ENCODE data around the gene SETD4.
"Not testable (repeated sequence)": the region's sequence is repeated elsewhere in the genome, so short reads cannot be mapped to it uniquely, and the experiment has no call there.

The SETD4 gene

GRCh38 chr21:36077758-36078157, 17.4 kb upstream of the SETD4 start:
- no peak for DNase-seq (ENCODE audit: low read depth)

- DNase-seq (ENCODE audit: low read depth) = no peak
These were observed 16.7 kb upstream of the SETD4 start for GRCh38 chr21:36076878-36077655.

DNA sequence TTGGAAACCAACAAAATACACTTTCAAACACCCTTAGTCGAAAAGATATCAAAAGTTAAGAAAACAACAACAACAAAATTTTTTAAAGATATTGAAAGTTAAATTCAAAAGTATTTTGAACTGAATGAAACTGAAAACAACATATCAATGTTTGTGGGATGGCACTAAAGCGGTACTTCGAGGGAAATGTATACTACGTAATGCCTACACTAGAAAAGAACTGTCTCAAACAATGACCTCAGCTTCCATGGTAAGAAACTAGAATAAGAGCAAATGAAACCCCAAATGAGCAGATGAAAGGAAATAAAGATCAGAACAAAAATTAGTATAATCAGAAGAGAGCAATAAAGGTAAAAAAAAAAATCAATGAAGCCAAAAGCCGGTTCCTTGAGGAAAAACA, 15.6 kb upstream of the SETD4 start:
- DNase-seq (ENCODE audit: low read depth) = no peak

DNA sequence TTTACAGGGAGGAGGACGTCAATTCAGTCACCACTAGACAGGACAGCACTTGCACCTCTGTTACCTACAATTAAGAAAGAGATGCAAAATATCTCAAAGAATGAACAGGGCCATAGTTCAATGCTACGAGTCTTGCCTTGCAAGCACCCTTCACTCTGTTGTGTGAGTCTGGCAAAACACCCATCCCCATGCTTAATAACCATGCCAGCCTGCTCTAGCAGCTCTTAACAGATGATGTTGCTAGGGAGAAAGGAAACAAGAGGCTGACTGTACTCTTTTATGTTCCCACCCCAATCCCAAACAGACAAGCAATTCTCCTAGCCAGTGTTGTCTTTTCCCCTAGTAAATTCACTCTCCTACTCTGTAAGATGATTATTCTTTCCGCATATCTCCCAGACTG, 14.8 kb upstream of the SETD4 start:
- no peak for DNase-seq (ENCODE audit: low read depth)

DNA sequence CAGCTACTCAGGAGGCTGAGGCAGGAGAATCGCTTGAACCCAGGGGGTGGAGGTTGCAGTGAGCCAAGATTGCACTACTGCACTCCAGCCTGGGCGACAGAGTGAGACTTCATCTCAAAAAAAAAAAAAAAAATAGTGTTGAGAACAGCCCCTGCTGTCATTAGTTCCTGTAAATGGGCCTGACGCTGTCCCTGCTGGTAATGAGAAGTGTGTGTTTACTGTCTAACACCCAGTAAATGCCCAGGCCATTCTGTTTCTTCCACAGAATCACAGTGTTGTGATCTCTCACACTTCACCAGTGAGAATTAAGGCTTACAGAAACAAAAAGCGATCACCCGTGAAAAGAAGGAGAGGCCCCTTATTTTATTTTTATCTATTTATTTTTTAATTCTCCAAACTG, 13.6 kb upstream of the SETD4 start:
- DNase-seq (ENCODE audit: low read depth) = not testable (repeated sequence)

DNA sequence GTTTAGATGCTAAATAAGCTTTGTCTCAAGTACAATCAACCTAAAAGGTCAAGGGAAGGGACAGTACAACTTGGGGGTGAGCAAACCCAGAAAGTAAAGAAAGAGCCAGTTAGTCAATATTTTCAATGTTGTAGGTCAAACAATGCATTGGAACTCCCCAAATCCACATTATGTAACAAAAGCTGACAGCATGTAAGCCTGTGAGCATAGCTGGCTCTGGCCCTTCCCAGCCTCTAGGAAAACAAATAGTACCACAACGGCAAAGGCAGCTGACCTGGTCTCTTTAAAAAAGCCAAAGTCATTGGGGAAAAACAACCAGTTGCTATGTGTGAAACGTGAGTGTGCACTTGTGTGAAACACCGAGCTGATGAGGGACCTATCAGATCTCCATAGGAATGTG, 12.9 kb upstream of the SETD4 start:
- no peak for DNase-seq (ENCODE audit: low read depth)

- no peak for DNase-seq (ENCODE audit: low read depth)
These were observed 12.3 kb upstream of the SETD4 start for GRCh38 chr21:36072453-36073162.

DNA sequence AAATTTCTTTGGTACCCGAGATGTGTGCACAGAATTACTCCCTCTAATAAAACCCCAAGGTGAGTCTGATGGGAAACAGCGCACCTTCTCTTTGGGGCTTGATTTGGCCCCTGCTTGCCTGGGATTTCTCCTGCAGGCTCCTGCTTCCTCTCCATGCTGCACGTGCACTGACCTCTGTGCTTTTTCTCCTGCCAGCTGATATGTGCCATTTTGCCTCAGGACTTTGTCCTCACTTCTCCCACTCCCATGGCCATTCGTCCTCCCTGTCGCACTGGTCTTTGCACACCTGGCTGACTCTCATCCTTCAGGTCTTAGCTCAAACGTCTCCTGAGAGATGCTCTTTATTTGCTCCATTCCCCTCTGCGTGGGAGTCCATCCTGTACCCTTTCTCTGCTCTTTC, 10.7 kb upstream of the SETD4 start:
- no peak for DNase-seq (ENCODE audit: low read depth)

GRCh38 chr21:36069713-36070583, 9.6 kb upstream of the SETD4 start, which contains the start of gene CBR1:
TSS of gene CBR1 (plus strand) at chr21:36070024. CDS start at chr21:36070116, 92 bp downstream.
- DNase-seq (ENCODE audit: low read depth) = peak; percentile 77

- DNase-seq (ENCODE audit: low read depth) = no peak
These were observed 8.5 kb upstream of the SETD4 start for GRCh38 chr21:36068748-36069398.

DNA sequence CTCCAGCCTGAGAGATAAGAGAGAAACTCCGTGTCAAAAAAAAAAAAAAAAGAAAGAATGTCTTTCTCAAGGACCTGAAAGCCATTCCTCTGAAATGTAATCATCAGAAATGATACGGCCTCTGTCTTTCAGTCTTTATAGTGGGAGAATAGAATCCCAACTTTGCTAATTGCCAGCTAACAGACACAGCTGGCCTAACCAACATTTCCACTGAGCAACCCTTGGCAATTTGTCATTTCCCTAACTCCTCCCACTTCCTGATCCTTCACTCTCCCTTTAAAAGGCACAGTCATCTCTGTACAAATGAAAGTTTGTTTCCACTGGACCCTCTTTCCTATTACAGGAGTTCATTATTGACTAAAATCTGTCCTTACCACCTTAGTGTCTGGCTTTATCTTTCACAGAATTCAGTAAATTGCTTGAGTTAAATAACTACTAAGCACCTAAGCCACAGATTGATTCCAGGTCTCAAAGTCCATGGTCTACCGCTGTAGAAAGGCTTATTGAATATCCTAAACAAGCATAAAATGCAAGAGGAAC, 5.2 kb upstream of the SETD4 start:
- peak; percentile 43 for DNase-seq (ENCODE audit: low read depth)

DNA sequence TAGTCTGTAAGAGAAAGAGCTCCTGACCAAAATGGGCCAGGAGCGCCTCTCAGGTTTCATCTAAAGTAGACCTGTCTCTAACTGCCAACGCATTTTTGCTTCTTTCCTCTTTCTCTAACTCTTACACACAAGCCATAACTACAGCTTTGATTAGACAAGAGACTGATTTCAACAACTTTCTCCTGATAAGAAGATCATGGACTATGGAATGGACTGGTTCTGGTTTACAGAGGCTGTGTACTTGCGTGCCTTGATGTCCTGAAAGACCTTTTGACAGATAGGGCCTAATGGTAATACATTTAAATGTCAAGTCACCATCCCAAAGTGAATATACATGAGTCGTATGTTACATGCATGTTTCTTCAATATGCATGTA, 3.7 kb upstream of the SETD4 start:
- no peak for DNase-seq (ENCODE audit: low read depth)

DNA sequence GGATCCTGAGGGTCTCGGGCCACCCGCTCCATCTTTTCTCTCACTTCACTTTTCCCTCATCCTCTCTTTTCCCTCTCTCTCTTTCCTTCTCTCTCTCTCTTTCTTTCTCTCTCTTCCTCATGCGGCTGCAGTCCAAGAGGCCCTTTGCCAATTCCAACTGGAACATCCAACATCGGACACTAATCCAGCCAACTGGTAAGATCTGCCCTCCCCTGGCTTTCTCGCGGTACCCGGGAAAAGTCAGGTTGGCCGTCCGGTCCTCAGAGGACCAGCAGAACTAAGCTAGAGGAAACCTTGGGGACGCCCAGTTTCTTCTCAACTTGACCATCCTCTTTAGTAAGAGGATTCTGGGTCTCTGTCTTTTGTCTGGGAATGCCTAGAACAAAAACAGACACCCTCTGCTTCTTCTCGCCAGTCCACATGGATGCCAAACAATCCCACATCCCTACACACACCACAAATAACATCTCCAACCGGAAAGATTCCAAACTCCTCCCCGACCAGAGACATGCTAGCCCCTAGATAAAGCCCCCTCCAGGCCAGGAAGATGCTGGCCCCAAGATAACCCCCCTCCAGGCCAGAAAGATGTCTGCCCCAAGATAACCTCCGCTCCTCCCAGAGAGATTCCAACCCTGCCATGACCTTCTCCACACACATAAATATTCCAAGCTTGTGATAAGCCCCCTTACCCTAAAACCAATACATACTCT, 3.2 kb upstream of the SETD4 start:
- no peak for DNase-seq (ENCODE audit: low read depth)

- DNase-seq (ENCODE audit: low read depth) = no peak
These were observed 1.1 kb upstream of the SETD4 start for GRCh38 chr21:36061445-36061844.

- no peak for DNase-seq (ENCODE audit: low read depth)
These were observed 535 bp downstream of the SETD4 start for GRCh38 chr21:36059823-36060158.

DNA sequence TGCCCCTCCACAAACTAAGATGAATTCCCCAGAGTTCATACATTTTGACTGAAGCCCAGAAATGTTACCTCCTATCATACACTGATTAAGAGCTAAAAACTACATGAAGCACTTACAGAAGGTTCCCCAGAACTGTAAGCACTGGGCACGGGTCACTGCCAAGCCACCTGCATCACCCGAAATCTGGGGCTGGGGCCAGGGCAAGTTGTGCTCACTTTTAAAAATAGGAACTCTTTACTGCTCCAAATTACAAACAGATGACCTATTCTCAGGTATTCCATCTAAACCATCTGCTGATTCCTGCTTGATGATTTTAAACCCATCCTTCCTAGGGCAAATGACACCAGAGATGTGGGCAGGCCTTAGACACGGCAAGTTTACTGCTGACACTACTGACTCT, 4.8 kb downstream of the SETD4 start:
- no peak for DNase-seq (ENCODE audit: low read depth)

DNA sequence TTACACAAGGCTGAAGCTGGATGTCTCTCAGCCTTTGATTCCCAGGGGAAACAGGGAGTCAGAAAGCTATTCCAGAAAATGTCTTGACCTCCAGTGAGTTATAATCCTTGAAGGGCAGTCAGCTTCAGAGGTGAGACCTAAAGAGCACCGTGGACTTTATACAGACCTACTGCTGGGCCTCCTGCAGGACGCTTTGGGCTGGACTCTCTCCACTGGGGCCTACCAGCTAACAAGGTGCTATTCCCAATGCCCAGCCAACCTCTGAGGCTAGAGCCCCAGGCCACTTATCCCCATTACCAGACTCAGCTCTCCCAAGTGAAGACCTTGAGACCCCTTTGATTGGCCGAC, 6.6 kb downstream of the SETD4 start:
- DNase-seq (ENCODE audit: low read depth) = no peak

DNA sequence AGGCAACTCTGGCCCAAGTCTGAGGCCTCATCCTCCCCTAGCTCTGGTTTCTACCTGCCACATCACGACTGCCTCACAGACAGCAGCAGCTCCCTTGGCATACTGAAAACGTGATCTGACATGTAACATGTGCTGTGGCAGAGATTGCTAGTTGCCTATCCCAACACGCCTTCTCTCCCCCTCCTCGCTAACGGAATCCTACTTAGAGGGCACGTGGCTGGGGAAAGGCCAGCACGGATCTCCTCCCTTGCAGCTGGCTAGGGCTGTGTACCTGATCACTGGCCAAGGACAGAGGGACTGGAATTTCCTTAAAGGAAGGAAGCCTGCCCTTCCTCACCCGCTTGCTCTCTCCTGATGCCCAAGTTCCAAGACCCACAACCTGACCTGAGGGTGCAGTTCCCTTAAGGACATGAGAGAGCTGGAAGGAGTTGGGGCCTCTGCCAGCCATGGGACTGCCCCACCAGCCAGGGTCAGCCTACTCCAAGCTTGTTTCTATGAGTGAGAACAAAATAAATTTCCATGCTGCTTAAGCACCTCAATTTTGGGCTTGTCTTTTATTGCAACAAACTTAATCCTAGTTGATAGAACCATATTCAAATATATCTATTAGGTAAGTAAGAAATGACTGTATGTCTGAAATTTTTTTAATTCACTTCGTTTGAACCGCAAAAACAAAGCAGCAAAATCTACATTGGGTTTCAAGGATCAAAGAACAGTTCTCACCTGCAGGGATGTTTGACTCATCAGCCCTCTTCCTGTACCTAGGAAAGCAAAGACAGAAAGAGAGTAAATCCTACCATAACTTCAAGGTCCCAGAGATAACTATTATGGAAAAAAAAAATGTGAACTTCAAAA, 7.2 kb downstream of the SETD4 start:
- DNase-seq (ENCODE audit: low read depth) = no peak

GRCh38 chr21:36048357-36048756, 12.0 kb downstream of the SETD4 start:
- no peak for DNase-seq (ENCODE audit: low read depth)

DNA sequence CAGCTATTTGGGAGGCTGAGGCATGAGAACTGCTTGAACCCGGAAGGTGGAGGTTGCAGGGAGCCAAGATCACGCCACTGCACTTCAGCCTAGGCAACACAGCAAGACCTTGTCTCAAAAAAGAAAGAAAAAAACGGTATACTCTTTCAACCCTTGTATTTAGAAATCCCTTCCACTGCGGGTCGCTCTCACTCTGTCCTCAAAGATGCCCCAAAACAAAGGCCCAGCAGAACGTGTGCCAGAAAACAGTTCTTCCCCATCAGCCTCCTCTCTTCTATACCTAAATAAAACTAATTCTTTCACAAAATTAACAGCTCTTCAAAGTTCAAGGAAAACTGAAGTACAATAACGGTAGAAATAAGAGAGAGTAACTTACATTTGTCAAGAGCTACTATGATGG, 13.2 kb downstream of the SETD4 start:
- no peak for DNase-seq (ENCODE audit: low read depth)

- no peak for DNase-seq (ENCODE audit: low read depth)
These were observed 14.3 kb downstream of the SETD4 start for GRCh38 chr21:36045993-36046392.
